GM21723 (cell line): Measurements from ENCODE around the gene OST4.

Experiments used
- ATAC-seq: cut with Tn5 transposase; IDR thresholded peaks from one replicate; pipeline ENCODE4 v1.9.1; 2021; ENCODE audit warnings: mild to moderate bottlenecking, moderate library complexity; ENCODE audit not compliant: unreplicated experiment

Gene OST4

GRCh38 chr2:27027211-27027651 is 44.2 kb downstream of the OST4 start:
- ATAC-seq, result no peak

GRCh38 chr2:27025861-27026851 is 45.3 kb downstream of the OST4 start:
- no peak for ATAC-seq

- no peak for ATAC-seq
Observed at GRCh38 chr2:27025281-27025800, 46.1 kb downstream of the OST4 start.

- ATAC-seq, result no peak
Observed at GRCh38 chr2:27024812-27025211, 46.6 kb downstream of the OST4 start.

GRCh38 chr2:27024188-27024587 is 47.3 kb downstream of the OST4 start:
- no peak for ATAC-seq

- ATAC-seq, result no peak
Observed at GRCh38 chr2:27023740-27024139, 47.7 kb downstream of the OST4 start.

- ATAC-seq, result no peak
Observed at GRCh38 chr2:27021253-27022049, 50.0 kb downstream of the OST4 start.
